ENCODE data around the gene SLC12A7.

- TF ChIP-seq EZH2phosphoT487 (IDR thresholded peaks at IDR 0.05; ENCODE audit: borderline replicate concordance, low read length): no peak
- no peak for TF ChIP-seq CTCF (conservative IDR thresholded peaks at IDR 0.05; ENCODE audit: low read depth, low read length)
- no peak for TF ChIP-seq EZH2 (IDR thresholded peaks at IDR 0.05; ENCODE audit: low read length, unreplicated experiment)
Measured at GRCh38 chr5:1078206-1078605, 33.7 kb downstream of the SLC12A7 start.

All from PC-3 (cell line).